Raji (cell line): ENCODE data around the gene SYP.

ENCODE experiments used
- POLR2A ChIP-seq: IDR thresholded peaks from 2 replicates; pipeline ENCODE4 v1.6.1; 2011; ENCODE audit warnings: low read depth, low read length, control low read depth; ENCODE audit not compliant: insufficient read depth

SYP gene

GRCh38 chrX:49206543-49206942 lies 6.5 kb upstream of the SYP start:
- TF ChIP-seq POLR2A: no peak

- TF ChIP-seq POLR2A: no peak
Measured at GRCh38 chrX:49205443-49205842, 5.5 kb upstream of the SYP start.

- no peak for TF ChIP-seq POLR2A
Measured at GRCh38 chrX:49204709-49205108, 4.7 kb upstream of the SYP start.

DNA sequence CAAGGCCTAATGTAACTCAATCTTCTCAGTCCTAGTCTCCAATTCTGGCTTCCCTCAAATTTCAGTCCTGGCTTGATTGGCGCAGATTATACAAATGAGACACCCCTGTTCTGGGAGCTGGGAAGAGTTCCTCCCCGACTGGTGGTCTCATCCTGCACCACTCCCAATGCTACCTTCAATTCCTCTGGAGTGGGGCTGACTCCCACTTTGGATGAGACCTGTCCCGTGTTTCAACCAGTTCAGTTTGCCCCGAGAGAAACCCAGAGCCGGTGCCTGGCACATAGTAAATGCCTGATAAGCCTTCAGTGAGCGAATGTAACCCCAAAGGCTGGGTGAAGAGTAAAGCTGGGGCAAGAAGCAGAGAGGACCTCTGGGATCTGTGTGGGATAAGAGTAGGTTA lies 4.0 kb upstream of the SYP start:
- TF ChIP-seq POLR2A: no peak

DNA sequence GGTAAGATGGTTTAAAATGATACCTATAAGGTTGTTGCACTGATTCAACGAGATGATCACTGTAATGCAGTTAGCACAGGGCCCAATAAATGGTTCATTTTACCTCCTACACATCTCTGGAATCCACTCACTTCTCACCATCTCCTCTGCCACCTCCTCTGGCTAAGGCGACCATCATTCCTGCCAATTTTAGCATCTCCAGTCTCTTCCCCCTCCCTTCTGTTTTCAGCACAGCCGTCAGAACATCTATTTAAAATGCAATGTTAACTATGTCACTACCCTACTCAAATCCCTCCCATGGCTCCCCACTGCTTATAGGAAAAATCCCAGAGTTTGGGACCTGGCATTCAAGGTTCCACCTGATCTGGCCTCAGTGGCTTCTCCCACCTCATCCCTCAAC lies 3.5 kb upstream of the SYP start:
- no peak for TF ChIP-seq POLR2A

GRCh38 chrX:49202022-49202421 lies 2.0 kb upstream of the SYP start:
- no peak for TF ChIP-seq POLR2A

DNA sequence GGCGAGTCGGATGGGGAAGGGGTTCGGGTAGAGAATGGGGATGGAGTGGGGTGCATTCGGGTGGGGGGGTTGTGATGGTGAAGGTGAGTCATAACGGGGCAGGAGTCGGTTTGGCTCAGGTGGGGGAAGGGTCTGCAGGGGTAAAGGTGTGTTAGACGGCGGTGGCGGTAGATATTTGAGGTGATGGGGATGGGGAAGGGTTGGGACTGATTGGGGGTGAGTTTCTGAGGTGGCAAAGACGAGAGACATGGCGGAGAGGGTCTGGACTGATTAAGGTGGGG lies 738 bp downstream of the SYP start:
- TF ChIP-seq POLR2A: no peak

GRCh38 chrX:49198540-49199314 lies 1.3 kb downstream of the SYP start:
- no peak for TF ChIP-seq POLR2A

- TF ChIP-seq POLR2A: no peak
Measured at GRCh38 chrX:49197543-49198087, 2.4 kb downstream of the SYP start.

GRCh38 chrX:49193542-49193964 lies 6.4 kb downstream of the SYP start:
- no peak for TF ChIP-seq POLR2A

- TF ChIP-seq POLR2A: no peak
Measured at GRCh38 chrX:49192722-49193328, 7.2 kb downstream of the SYP start.

- no peak for TF ChIP-seq POLR2A
Measured at GRCh38 chrX:49191574-49192011, 8.4 kb downstream of the SYP start.

GRCh38 chrX:49190821-49191573 lies 9.0 kb downstream of the SYP start:
- TF ChIP-seq POLR2A: peak; percentile 89

GRCh38 chrX:49189606-49190005 lies 10.4 kb downstream of the SYP start:
- no peak for TF ChIP-seq POLR2A

GRCh38 chrX:49188468-49189076 lies 11.4 kb downstream of the SYP start:
- TF ChIP-seq POLR2A: no peak
